Measurements from ENCODE around the gene TMEM200A.

GRCh38 chr6:130381459-130382380, 15.9 kb downstream of the TMEM200A start:
- no peak for TF ChIP-seq CTCF (conservative IDR thresholded peaks at IDR 0.05; ENCODE audit: low read depth, low read length)
- no peak for TF ChIP-seq EZH2 (IDR thresholded peaks at IDR 0.05; ENCODE audit: borderline replicate concordance, low read depth, low read length, poor library complexity, severe bottlenecking)
